Caco-2 (cell line): Measurements from ENCODE around the gene ZG16. TPM values are rescaled to one million over a fixed set of nuclear protein-coding genes. Genes with fewer than 3 reads are reported as not detected.

ENCODE experiments used
- BruUV-seq: library from RNA; stranded (reverse); fragments of 400-500 nt; replicated peaks from 2 replicates; lab custom pipeline; 2021; lab: Mats Ljungman, UMichigan
- CTCF ChIA-PET: fragments of 300-600 bp; sonication (Branson Sonifier 250); formaldehyde crosslinking; loops from one replicate; lab custom pipeline; 2022; ENCODE audit warnings: antibody characterized with exemption; lab: Charles Lee
- POLR2A ChIA-PET: fragments of 300-600 bp; sonication (Branson Sonifier 250); formaldehyde crosslinking; loops from one replicate; lab custom pipeline; 2022; ENCODE audit warnings: antibody characterized with exemption; lab: Charles Lee
- DNase-seq, 2 experiments: peaks; one replicate each; pipeline versions ENCODE4 v3.0.0 to v3.0.0-alpha.2; 2020 to 2022
- H3K27me3 ChIP-seq: replicated peaks from 2 replicates; pipeline ENCODE4 v1.6.0; 2011; ENCODE audit warnings: low read length; ENCODE audit not compliant: control insufficient read depth, insufficient read depth
- H3K36me3 ChIP-seq: 2 replicates; pipeline ENCODE4 v1.5.1; 2011; ENCODE audit warnings: low read length; ENCODE audit not compliant: control insufficient read depth, insufficient read depth
- H3K4me1 ChIP-seq: fragments of 250-450 bp; sonication (Bioruptor Pico); 2 replicates; pipeline ENCODE4 v1.5.1; 2020; ENCODE audit warnings: mild to moderate bottlenecking
- H3K4me3 ChIP-seq: 2 replicates; pipeline ENCODE4 v1.5.1; 2011; ENCODE audit warnings: low read depth, mild to moderate bottlenecking, control low read depth, low read length
- H3K9me3 ChIP-seq: fragments of 250-450 bp; sonication (Bioruptor Pico); 2 replicates; pipeline ENCODE4 v1.5.1; 2020; ENCODE audit warnings: mild to moderate bottlenecking, moderate library complexity
- H3K27ac Mint-ChIP-seq: one replicate; pipeline ENCODE4 v1.8.0; 2022; ENCODE audit warnings: mixed read lengths; ENCODE audit not compliant: unreplicated experiment
- H3K27me3 Mint-ChIP-seq: one replicate; pipeline ENCODE4 v1.8.0; 2022; ENCODE audit warnings: mixed read lengths; ENCODE audit not compliant: insufficient read depth, unreplicated experiment
- H3K36me3 Mint-ChIP-seq: one replicate; pipeline ENCODE4 v1.8.0; 2022; ENCODE audit warnings: mild to moderate bottlenecking, mixed read lengths; ENCODE audit not compliant: insufficient read depth, unreplicated experiment
- H3K4me1 Mint-ChIP-seq: one replicate; pipeline ENCODE4 v1.8.0; 2022; ENCODE audit warnings: low read depth, mixed read lengths; ENCODE audit not compliant: unreplicated experiment
- H3K4me3 Mint-ChIP-seq: one replicate; pipeline ENCODE4 v1.8.0; 2022; ENCODE audit warnings: mild to moderate bottlenecking, moderate library complexity, mixed read lengths; ENCODE audit not compliant: unreplicated experiment
- H3K9me3 Mint-ChIP-seq: one replicate; pipeline ENCODE4 v1.8.0; 2022; ENCODE audit warnings: mixed read lengths; ENCODE audit not compliant: unreplicated experiment
- CTCF ChIP-seq, 2 experiments: fragments of 200-600 bp in 1 of 2; IDR thresholded peaks; 1 replicate in 1 of 2; 2 replicates in 1 of 2; pipeline versions ENCODE4 v1.5.1 to v1.8.0; 2011 to 2022; ENCODE audit warnings: antibody characterized with exemption in 1 of 2, control low read depth in 1 of 2, inconsistent platforms in 1 of 2, low read depth in 1 of 2, low read length in 1 of 2, mild to moderate bottlenecking in 1 of 2, moderate library complexity in 1 of 2; ENCODE audit not compliant: insufficient read depth in 1 of 2, severe bottlenecking in 1 of 2, unreplicated experiment in 1 of 2
- intact Hi-C: fragments of 100-400 bp; cut with micrococcal nuclease; formaldehyde crosslinking; loops from one replicate; pipeline ENCODE4 v1.10.0; 2022; ENCODE audit not compliant: unreplicated experiment
- total RNA-seq: library from RNA; stranded (reverse); gene quantifications from 2 replicates; pipeline ENCODE4 v1.2.3, GENCODE V29; 2022

ZG16 gene
- total RNA-seq, 1 experiment from 2014 or later = 1.9 TPM

- peak overlapping the region; percentile 46 for H3K4me3 Mint-ChIP-seq
Measured at GRCh38 chr16:29813644-29814562, 35.8 kb downstream of the ZG16 start.

GRCh38 chr16:29814592-29814991 is 36.5 kb downstream of the ZG16 start:
- ChIA-PET POLR2A (no interaction called here), CTCF (no interaction called here)
- no peaks in the 10 kb centered on the region; the same call in 1 of the 2 replicates for H3K36me3 ChIP-seq
- Mint-ChIP-seq H3K4me1 (peaks cover 43% of the 10 kb centered on the region), H3K27me3 (no peaks in the 10 kb centered on the region), H3K27ac (no peak overlapping the region), H3K9me3 (no peaks in the 10 kb centered on the region), H3K36me3 (peaks cover 68% of the 10 kb centered on the region), H3K4me3 (no peak overlapping the region)
- no TSS peak for BruUV-seq
- H3K4me1 ChIP-seq = peaks cover 19% of the 10 kb centered on the region
- no peaks in the 10 kb centered on the region for H3K9me3 ChIP-seq
- H3K27me3 ChIP-seq = no peaks in the 10 kb centered on the region
- intact Hi-C loops = loop anchor here (10.0 kb wide), 1 partner anchor 180 kb away; the partner anchor contains the start of genes HIRIP3 and INO80E
- H3K4me3 ChIP-seq = peak overlapping the region; percentile 69; the same call in 1 of the 2 replicates
- DNase-seq = no peak
- no peak for TF ChIP-seq CTCF (IDR thresholded peaks at IDR 0.05; ENCODE audit: insufficient read depth in 1 of 2, low read depth in 1 of 2, low read length in 1 of 2, severe bottlenecking in 1 of 2, unreplicated experiment in 1 of 2)

More at GRCh38 chr16:29813644-29814562, 35.8 kb downstream of the ZG16 start:
- Histone ChIP-seq H3K9me3 (no peaks in the 10 kb centered on the region), H3K4me3 (no peak overlapping the region), H3K36me3 (peaks cover 4% of the 10 kb centered on the region), H3K4me1 (peaks cover 21% of the 10 kb centered on the region), H3K27me3 (no peaks in the 10 kb centered on the region)
- intact Hi-C loops = loop anchor here (10.0 kb wide), 1 partner anchor 181 kb away; the partner anchor contains the start of genes HIRIP3 and INO80E
- peaks cover 64% of the 10 kb centered on the region for H3K36me3 Mint-ChIP-seq
- no peaks in the 10 kb centered on the region for H3K9me3 Mint-ChIP-seq
- ChIA-PET CTCF (no interaction called here), POLR2A (no interaction called here)
- peaks cover 37% of the 10 kb centered on the region for H3K4me1 Mint-ChIP-seq
- TF ChIP-seq CTCF (IDR thresholded peaks at IDR 0.05; ENCODE audit: insufficient read depth in 1 of 2, low read depth in 1 of 2, low read length in 1 of 2, severe bottlenecking in 1 of 2, unreplicated experiment in 1 of 2) = no peak
- DNase-seq = no peak
- no TSS peak for BruUV-seq
- no peaks in the 10 kb centered on the region for H3K27me3 Mint-ChIP-seq
- H3K27ac Mint-ChIP-seq = no peak overlapping the region

- no peaks in the 10 kb centered on the region; the same call in 1 of the 2 replicates for H3K36me3 ChIP-seq
- peaks cover 47% of the 10 kb centered on the region for H3K4me1 Mint-ChIP-seq
- H3K4me3 Mint-ChIP-seq = peak overlapping the region; percentile 89
- H3K9me3 ChIP-seq = no peaks in the 10 kb centered on the region
- TF ChIP-seq CTCF (IDR thresholded peaks at IDR 0.05; ENCODE audit: insufficient read depth in 1 of 2, low read depth in 1 of 2, low read length in 1 of 2, severe bottlenecking in 1 of 2, unreplicated experiment in 1 of 2) = no peak
- POLR2A ChIA-PET = interaction anchor here (1.0 to 1.8 kb wide), 3 partner anchors 8 to 25 kb away, joined by 6 to 10 read pairs (median 7); partner anchors contain the start of gene KIF22
- peak overlapping the region; percentile 93 for H3K27ac Mint-ChIP-seq
- no TSS peak for BruUV-seq
- no peaks in the 10 kb centered on the region for H3K27me3 Mint-ChIP-seq
- H3K4me3 ChIP-seq = peak overlapping the region; percentile 69
- H3K4me1 ChIP-seq = peaks cover 23% of the 10 kb centered on the region
- H3K27me3 ChIP-seq = no peaks in the 10 kb centered on the region
- DNase-seq = no peak
- intact Hi-C loops = loop anchor here (5.0 to 10.0 kb wide), 2 partner anchors 87 to 180 kb away; partner anchors contain the start of genes ASPHD1, HIRIP3 and INO80E
- H3K9me3 Mint-ChIP-seq = no peaks in the 10 kb centered on the region
- CTCF ChIA-PET = interaction anchor here (0.7 to 2.8 kb wide), 12 partner anchors 8 to 217 kb away, joined by 3 to 22 read pairs (median 6); partner anchors contain the start of genes KIF22 and MAZ
- H3K36me3 Mint-ChIP-seq = peaks cover 65% of the 10 kb centered on the region
Measured at GRCh38 chr16:29815032-29815721, 37.1 kb downstream of the ZG16 start.
